ENCODE measurements around the gene THSD4.
"Not testable (repeated sequence)": the region's sequence is repeated elsewhere in the genome, so short reads cannot be mapped to it uniquely, and the experiment has no call there.

THSD4 gene

GRCh38 chr15:71396536-71397125, 281.4 kb downstream of the THSD4 start:
- no peak for DNase-seq

GRCh38 chr15:71397377-71397776, 282.1 kb downstream of the THSD4 start:
- DNase-seq = no peak

- no peak for DNase-seq
Measured at GRCh38 chr15:71400294-71400693, 285.0 kb downstream of the THSD4 start.

GRCh38 chr15:71401728-71402127, 286.5 kb downstream of the THSD4 start:
- DNase-seq = not testable (repeated sequence)

- no peak for DNase-seq
Measured at GRCh38 chr15:71409541-71409940, 294.3 kb downstream of the THSD4 start.

GRCh38 chr15:71410347-71410746, 295.1 kb downstream of the THSD4 start:
- DNase-seq = no peak

DNA sequence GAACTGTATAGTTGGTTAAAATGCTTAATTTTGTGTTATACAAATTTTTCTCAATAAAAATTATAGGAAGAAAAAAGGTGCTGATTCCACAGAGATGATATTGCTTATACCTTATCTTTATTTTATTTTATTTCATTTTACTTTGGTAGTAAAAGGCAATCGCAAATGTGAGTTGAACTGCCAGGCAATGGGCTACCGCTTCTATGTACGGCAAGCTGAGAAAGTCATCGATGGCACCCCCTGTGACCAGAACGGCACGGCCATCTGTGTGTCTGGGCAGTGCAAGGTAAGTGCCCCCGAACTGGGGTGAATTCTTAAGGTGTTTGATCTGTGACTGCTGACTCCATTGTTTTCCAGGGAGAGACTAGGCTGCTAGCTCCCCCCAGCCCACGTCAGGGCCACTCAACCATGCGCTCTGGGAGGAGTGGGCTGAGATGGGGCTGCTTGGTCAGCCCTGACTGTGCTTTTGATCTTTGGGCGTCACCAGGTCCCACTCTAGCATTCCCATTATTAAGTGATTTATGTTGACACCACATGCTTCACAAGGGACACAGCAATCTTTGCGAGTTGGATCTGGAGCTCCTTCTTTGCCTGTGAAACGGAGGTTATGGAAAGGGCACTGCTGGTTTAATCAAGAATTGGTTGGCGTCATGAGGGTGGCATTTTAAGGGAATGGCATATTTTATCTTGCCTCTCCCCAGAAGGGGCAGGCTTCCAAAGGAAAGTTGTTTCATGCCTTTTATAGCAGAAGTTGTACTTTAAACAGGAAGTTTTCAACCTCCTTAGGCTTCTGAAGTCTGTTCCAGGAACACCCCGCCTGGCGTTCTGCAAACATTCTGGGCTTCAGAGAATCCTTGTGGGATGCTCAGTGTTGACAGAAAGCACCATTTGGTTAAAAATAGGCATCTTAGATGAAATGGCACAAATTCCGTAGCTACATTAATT, 296.5 kb downstream of the THSD4 start:
- no peak for DNase-seq

DNA sequence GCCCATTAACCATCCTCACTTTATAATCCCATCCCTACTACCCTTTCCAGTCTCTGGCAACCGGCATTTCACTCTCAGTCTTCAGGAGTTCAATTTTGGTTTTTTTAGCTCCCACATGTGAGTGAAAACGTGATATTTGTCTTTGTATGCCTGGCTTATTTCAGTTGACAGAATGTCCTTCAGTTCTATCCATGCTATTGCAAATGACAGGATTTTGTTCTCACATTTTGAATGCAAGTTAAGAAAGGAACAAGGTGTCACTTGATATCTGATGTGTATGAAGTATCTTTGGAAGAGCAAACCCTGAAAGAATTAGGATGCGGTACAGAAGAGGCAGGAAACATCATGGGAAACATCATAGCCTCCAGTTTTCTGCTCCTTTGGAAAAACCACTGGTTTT, 298.1 kb downstream of the THSD4 start:
- DNase-seq = no peak

GRCh38 chr15:71414853-71415252, 299.6 kb downstream of the THSD4 start:
- no peak for DNase-seq

GRCh38 chr15:71422530-71423259, 307.4 kb downstream of the THSD4 start:
- no peak for DNase-seq

GRCh38 chr15:71424765-71425164, 309.5 kb downstream of the THSD4 start:
- DNase-seq = no peak

DNA sequence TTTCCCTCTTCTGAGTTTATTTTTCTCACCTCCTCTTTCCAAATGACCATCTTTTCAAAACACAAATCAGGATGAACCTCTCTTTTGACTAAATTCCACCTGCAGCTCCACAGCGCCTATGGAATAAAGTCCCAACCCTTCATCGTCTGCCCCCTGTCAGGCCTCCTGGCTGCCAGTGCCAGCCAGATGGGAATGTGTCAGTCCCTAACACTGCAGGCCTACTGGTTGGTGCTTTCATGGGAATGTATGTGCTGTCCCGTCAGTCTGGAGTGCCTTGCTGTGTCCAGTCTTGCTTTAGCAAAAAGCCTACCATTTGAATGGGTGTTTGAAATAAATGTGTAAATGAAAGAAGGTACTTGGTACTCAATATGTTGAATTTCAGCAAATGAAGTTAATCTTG, 310.1 kb downstream of the THSD4 start:
- DNase-seq = no peak

GRCh38 chr15:71426792-71427191, 311.5 kb downstream of the THSD4 start:
- no peak for DNase-seq

DNA sequence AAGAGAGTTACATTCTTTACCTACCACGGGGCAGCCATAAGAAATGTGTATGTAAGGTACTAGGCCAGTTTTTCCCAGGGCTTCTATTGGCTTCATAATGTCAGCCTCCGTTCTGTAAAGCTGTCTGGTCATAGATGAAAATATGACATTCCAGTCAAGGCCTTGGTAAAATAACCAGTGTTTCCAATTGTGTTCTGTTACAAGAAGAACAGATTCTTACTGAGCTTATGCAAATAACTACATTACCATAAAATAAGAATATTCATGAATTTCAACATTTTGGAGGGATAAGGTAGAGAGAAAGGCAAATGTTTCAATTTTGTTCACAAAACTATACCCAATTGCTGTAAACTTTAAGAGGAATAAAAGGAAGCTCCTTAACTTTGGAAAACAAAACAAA, 315.5 kb downstream of the THSD4 start:
- DNase-seq = no peak

- no peak for DNase-seq
Measured at GRCh38 chr15:71431343-71432336, 316.4 kb downstream of the THSD4 start.

DNA sequence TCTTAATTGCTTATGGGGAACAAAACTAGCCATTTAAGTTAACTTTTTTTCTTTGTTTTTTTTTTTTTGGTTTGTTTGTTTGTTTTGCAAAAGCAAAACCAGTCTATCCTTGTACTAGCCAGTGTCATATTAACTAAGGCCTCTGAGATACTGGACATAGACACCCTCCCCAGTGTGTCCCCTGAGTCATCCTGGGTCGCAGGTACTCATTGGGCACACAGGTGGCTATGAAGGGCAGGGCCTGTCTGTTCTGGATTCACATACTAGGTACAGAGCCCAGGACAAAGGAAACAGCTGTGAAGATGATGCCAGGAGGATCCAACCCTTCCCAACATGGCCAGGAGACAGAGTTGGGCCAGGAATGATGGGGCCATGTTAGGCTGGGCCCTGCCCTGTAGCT, 318.1 kb downstream of the THSD4 start:
- no peak for DNase-seq

- DNase-seq = no peak
Measured at GRCh38 chr15:71434774-71435173, 319.5 kb downstream of the THSD4 start.

DNA sequence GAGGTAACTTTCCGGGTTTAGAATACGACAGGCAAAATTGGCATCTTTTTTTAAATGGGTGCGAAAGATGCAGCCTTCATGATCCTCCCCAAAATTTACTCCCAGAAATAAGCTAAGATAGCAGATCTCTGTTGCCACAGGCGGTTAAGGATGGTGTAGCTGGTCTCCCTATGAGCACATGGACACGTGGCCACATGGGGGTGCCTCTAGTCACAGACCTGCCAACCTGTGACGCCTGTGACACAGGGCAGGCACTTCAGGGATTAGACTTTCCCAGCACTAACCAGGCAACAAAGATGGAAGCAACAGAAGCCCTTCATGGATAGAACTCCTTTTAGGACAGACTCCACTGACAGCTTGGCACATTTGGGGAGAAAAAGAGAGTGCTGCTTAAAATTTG, 320.3 kb downstream of the THSD4 start:
- no peak for DNase-seq

GRCh38 chr15:71436854-71437253, 321.6 kb downstream of the THSD4 start:
- DNase-seq = no peak

DNA sequence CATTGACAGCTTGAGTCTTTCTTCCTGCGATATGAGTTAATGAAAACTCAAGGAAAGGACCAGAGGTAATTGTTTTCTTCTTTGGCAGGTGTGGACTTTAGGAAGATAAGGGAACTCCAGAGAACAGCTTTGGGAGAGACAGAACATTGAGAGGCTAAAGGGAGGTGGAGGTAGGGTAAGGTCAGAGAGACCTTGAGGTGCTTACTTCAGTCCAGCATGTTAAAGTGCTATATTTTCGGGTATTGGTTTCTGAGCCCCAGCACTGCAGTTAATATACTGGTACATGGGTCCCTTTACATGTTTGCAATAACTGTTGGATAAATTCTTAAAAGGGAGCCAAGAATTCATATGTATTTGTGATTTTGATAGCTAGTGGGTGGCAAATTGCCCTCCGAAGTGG, 322.1 kb downstream of the THSD4 start:
- no peak for DNase-seq

DNA sequence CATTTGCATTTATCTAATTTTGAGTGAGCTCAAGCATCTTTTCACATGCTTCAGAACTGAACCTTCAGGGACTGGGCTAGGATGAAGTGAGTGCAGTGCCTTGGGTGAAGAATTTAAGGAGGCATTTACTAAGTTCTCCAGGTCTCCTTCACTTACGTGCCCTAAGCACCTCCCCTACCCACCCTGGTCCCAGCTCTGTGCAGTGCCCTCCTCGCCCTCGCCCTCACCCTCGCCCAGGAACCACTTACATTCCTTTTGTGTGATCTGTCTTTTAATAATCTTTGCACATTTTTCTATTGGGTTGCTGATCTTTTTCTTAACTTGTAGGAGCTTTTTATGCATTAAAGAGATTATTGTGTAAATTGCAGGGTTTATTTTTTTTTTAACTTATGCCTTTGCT, 322.6 kb downstream of the THSD4 start:
- DNase-seq = no peak

DNA sequence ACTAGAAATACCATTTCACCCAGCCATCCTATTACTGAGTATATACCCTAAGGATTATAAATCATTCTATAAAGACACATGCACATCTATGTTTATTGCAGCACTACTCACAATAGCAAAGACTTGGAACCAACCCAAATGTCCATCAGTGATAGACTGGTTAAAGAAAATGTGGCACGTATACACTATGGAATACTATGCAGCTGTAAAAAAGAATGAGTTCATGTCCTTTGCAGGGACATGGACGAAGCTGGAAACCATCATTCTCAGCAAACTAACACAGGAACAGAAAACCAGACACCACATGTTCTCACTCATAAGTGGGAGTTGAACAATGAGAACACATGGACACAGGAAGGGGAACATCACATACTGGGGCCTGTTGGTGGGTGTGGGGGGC, 324.2 kb downstream of the THSD4 start:
- DNase-seq = not testable (repeated sequence)
